KG1 (cell line): ENCODE results near the gene RNF40.

Source experiments
- DNase-seq: peaks from one replicate; lab custom pipeline; 2025; lab: John Stamatoyannopoulos, UW

Gene RNF40

GRCh38 chr16:30761928-30762902, at the start of gene RNF40, which contains the start of gene CFAP119:
RNF40 (plus strand) TSS chr16:30762322; CDS start chr16:30762546, 224 bp downstream.
CFAP119 (minus strand) TSS chr16:30762062; CDS start chr16:30761748, 314 bp downstream.
- DNase-seq = peak; percentile 95

GRCh38 chr16:30715750-30716445, 46.2 kb upstream of the RNF40 start:
- DNase-seq = peak; percentile 10

- DNase-seq = no peak
Measured at GRCh38 chr16:30720086-30720485, 42.0 kb upstream of the RNF40 start.

GRCh38 chr16:30720694-30721093, 41.4 kb upstream of the RNF40 start:
- DNase-seq = no peak

GRCh38 chr16:30721167-30721566, 41.0 kb upstream of the RNF40 start:
- no peak for DNase-seq

GRCh38 chr16:30721606-30722005, 40.5 kb upstream of the RNF40 start:
- DNase-seq = no peak

- DNase-seq = no peak
Measured at GRCh38 chr16:30722443-30722842, 39.7 kb upstream of the RNF40 start.

- no peak for DNase-seq
Measured at GRCh38 chr16:30722916-30723315, 39.2 kb upstream of the RNF40 start.

GRCh38 chr16:30723725-30724355, 38.3 kb upstream of the RNF40 start:
- DNase-seq = no peak

- DNase-seq = no peak
Measured at GRCh38 chr16:30724641-30725417, 37.3 kb upstream of the RNF40 start.

- no peak for DNase-seq
Measured at GRCh38 chr16:30725418-30725792, 36.7 kb upstream of the RNF40 start.

- DNase-seq = no peak
Measured at GRCh38 chr16:30728321-30728720, 33.8 kb upstream of the RNF40 start.

GRCh38 chr16:30728899-30729672, 33.0 kb upstream of the RNF40 start:
- DNase-seq = no peak

- no peak for DNase-seq
Measured at GRCh38 chr16:30731411-30731810, 30.7 kb upstream of the RNF40 start.

- no peak for DNase-seq
Measured at GRCh38 chr16:30736995-30737793, 24.9 kb upstream of the RNF40 start.

GRCh38 chr16:30737794-30738648, 24.1 kb upstream of the RNF40 start:
- no peak for DNase-seq

- no peak for DNase-seq
Measured at GRCh38 chr16:30738984-30739951, 22.9 kb upstream of the RNF40 start.
